HG03135 (cell line): ENCODE results near the gene CASZ1.

Experiments
- ATAC-seq: cut with Tn5 transposase; IDR thresholded peaks from one replicate; pipeline ENCODE4 v1.9.1; 2021; ENCODE audit warnings: mild to moderate bottlenecking, moderate library complexity; ENCODE audit not compliant: unreplicated experiment

CASZ1 gene

GRCh38 chr1:10825592-10825991 lies 29.1 kb upstream of the CASZ1 start:
- no peak for ATAC-seq

- ATAC-seq: no peak
These were observed 28.5 kb upstream of the CASZ1 start for GRCh38 chr1:10824821-10825540.

- no peak for ATAC-seq
These were observed 26.6 kb upstream of the CASZ1 start for GRCh38 chr1:10823000-10823401.

- no peak for ATAC-seq
These were observed 24.9 kb upstream of the CASZ1 start for GRCh38 chr1:10821388-10821787.

- no peak for ATAC-seq
These were observed 24.0 kb upstream of the CASZ1 start for GRCh38 chr1:10820422-10820821.

GRCh38 chr1:10819198-10819901 lies 22.9 kb upstream of the CASZ1 start:
- no peak for ATAC-seq

GRCh38 chr1:10818262-10819197 lies 22.1 kb upstream of the CASZ1 start:
- no peak for ATAC-seq

GRCh38 chr1:10816743-10817369 lies 20.4 kb upstream of the CASZ1 start:
- ATAC-seq: no peak

GRCh38 chr1:10816233-10816632 lies 19.8 kb upstream of the CASZ1 start:
- ATAC-seq: no peak

GRCh38 chr1:10815858-10816195 lies 19.4 kb upstream of the CASZ1 start:
- ATAC-seq: no peak

- no peak for ATAC-seq
These were observed 18.8 kb upstream of the CASZ1 start for GRCh38 chr1:10814976-10815857.

- no peak for ATAC-seq
These were observed 17.9 kb upstream of the CASZ1 start for GRCh38 chr1:10814312-10814711.

- no peak for ATAC-seq
These were observed 17.4 kb upstream of the CASZ1 start for GRCh38 chr1:10813799-10814198.

- ATAC-seq: no peak
These were observed 16.0 kb upstream of the CASZ1 start for GRCh38 chr1:10812387-10812915.

- ATAC-seq: no peak
These were observed 12.0 kb upstream of the CASZ1 start for GRCh38 chr1:10808441-10808840.

GRCh38 chr1:10806966-10807365 lies 10.5 kb upstream of the CASZ1 start:
- no peak for ATAC-seq

GRCh38 chr1:10803971-10804820 lies 7.8 kb upstream of the CASZ1 start:
- ATAC-seq: no peak

- ATAC-seq: no peak
These were observed 6.7 kb upstream of the CASZ1 start for GRCh38 chr1:10802944-10803715.
